Type B pancreatic cell (in vitro differentiated cells): ENCODE data around the gene AKTIP. TPM values are rescaled to one million over a fixed set of nuclear protein-coding genes. Genes with fewer than 3 reads are reported as not detected.
A peak's percentile ranks its signal among the peaks of the same experiment; 100 is the strongest.

Source experiments
- DNase-seq: peaks from one replicate; pipeline ENCODE4 v3.0.0; 2021; ENCODE audit warnings: mixed read lengths; ENCODE audit not compliant: unreplicated experiment; ENCODE audit errors: extremely low spot score
- H3K27ac Mint-ChIP-seq: 2 replicates; pipeline ENCODE4 v1.8.0; 2021; ENCODE audit warnings: mild to moderate bottlenecking, mixed read lengths
- H3K27me3 Mint-ChIP-seq: 2 replicates; pipeline ENCODE4 v1.8.0; 2021; ENCODE audit warnings: mixed read lengths
- H3K36me3 Mint-ChIP-seq: 2 replicates; pipeline ENCODE4 v1.8.0; 2021; ENCODE audit warnings: mixed read lengths
- H3K4me1 Mint-ChIP-seq: one replicate; pipeline ENCODE4 v1.8.0; 2021; ENCODE audit warnings: mixed read lengths; ENCODE audit not compliant: unreplicated experiment
- H3K4me3 Mint-ChIP-seq: 2 replicates; pipeline ENCODE4 v1.8.0; 2021; ENCODE audit warnings: mild to moderate bottlenecking, mixed read lengths
- H3K9me3 Mint-ChIP-seq: 2 replicates; pipeline ENCODE4 v1.8.0; 2021; ENCODE audit warnings: mixed read lengths
- total RNA-seq: library from RNA; stranded (reverse); gene quantifications from 2 replicates; pipeline ENCODE4 v1.2.1, GENCODE V29; 2021; ENCODE audit warnings: low replicate concordance
- TF ChIP-seq, protein P1 (sequence below): fragments of 200-600 bp; sonication (generic); conservative IDR thresholded peaks from 2 replicates; pipeline ENCODE4 v1.5.0; 2021; ENCODE audit warnings: antibody characterized with exemption, mild to moderate bottlenecking

Gene AKTIP
- total RNA-seq, 1 donor from 2014 or later: 35.4 TPM

DNA sequence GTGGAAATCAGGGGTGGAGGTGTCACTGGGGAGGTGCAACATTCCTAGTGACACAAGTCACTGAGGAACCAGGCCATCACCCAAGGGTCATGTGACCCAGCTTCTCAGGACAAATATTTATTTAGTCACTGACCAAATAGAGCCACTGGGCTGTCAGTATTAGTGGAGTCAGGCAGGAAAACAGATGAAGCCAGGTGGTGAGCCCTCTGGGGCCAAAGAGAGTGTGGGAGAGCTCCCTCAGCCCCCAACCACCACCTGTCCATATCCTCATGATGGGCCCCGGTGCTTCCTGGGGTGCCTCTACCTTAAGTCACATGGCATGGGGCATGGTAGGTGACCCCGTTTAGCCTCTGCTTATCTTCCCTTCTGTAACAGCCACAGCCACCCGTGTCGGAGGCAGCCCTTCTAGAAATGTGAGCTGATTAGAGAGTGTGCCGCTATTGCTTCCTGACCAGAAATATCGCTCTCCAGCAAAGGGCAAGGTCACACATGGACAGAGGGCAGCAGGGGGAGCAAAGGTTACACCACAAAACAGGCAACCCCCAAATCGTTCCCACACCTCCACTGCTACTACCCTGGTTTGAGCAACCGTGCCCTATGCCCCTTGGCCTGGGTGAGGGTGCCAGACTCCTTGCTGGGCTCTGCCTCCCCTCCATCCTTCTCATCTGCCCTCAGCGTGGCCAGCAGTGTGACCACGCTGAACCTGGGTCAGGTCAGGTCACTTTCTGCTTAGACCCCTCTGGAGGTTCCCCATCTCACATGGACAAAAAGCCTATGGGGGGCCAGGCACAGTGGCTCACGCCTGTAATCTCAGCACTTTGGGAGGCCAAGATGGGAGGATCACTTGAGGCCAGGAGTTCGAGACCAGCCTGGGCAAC is 8.6 kb upstream of the AKTIP start:
- no peak for DNase-seq
- TF ChIP-seq, protein P1, sequence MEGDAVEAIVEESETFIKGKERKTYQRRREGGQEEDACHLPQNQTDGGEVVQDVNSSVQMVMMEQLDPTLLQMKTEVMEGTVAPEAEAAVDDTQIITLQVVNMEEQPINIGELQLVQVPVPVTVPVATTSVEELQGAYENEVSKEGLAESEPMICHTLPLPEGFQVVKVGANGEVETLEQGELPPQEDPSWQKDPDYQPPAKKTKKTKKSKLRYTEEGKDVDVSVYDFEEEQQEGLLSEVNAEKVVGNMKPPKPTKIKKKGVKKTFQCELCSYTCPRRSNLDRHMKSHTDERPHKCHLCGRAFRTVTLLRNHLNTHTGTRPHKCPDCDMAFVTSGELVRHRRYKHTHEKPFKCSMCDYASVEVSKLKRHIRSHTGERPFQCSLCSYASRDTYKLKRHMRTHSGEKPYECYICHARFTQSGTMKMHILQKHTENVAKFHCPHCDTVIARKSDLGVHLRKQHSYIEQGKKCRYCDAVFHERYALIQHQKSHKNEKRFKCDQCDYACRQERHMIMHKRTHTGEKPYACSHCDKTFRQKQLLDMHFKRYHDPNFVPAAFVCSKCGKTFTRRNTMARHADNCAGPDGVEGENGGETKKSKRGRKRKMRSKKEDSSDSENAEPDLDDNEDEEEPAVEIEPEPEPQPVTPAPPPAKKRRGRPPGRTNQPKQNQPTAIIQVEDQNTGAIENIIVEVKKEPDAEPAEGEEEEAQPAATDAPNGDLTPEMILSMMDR: no peak
- peak overlapping the region; percentile 75 for H3K27ac Mint-ChIP-seq
- H3K27me3 Mint-ChIP-seq: no peaks in the 10 kb centered on the region
- no peaks in the 10 kb centered on the region for H3K36me3 Mint-ChIP-seq
- no peaks in the 10 kb centered on the region for H3K9me3 Mint-ChIP-seq
- H3K4me3 Mint-ChIP-seq: no peak overlapping the region
- H3K4me1 Mint-ChIP-seq: peaks cover 18% of the 10 kb centered on the region

DNA sequence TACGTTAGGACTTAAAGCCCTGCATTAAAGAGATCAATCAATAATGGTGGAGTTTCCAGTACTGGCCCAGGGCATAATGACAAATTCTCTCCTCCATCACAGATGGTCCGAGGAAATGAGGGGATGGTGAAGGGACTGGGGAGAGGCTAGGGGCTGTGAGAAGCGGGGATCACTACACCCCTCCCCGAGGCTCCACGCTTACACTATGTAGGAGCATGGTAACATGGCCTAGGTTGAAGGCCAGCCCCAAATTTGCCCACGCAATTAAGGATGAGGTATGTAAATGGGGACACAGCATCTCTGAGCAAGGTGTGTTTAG is 8.0 kb upstream of the AKTIP start:
- peaks cover 16% of the 10 kb centered on the region for H3K4me1 Mint-ChIP-seq
- peak overlapping the region; percentile 75 for H3K27ac Mint-ChIP-seq
- DNase-seq: no peak
- TF ChIP-seq, protein P1: no peak
- H3K36me3 Mint-ChIP-seq: no peaks in the 10 kb centered on the region
- H3K27me3 Mint-ChIP-seq: no peaks in the 10 kb centered on the region
- H3K9me3 Mint-ChIP-seq: no peaks in the 10 kb centered on the region
- H3K4me3 Mint-ChIP-seq: no peak overlapping the region

DNA sequence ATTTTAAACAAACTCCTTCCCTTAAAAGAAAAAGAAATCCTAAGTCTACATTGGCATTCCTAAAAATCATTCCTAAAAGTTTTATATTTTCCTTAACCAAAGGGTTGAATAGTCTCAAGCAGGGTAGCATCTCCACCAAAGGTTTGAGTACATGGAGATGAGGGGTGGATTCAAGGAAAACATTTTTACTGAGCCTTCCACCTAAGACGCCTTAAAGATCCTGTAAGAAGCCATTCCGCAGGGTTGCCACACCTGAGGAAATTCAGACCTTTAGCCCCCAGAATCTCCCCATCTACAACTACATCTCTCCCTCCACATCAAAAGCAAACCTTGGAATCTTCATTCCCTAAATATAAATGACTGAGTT is 7.7 kb upstream of the AKTIP start:
- TF ChIP-seq, protein P1: peak; percentile 43
- H3K4me3 Mint-ChIP-seq: no peak overlapping the region
- no peaks in the 10 kb centered on the region for H3K36me3 Mint-ChIP-seq
- no peak for DNase-seq
- peaks cover 13% of the 10 kb centered on the region for H3K4me1 Mint-ChIP-seq
- peak overlapping the region; percentile 75 for H3K27ac Mint-ChIP-seq
- no peaks in the 10 kb centered on the region for H3K27me3 Mint-ChIP-seq
- H3K9me3 Mint-ChIP-seq: no peaks in the 10 kb centered on the region

DNA sequence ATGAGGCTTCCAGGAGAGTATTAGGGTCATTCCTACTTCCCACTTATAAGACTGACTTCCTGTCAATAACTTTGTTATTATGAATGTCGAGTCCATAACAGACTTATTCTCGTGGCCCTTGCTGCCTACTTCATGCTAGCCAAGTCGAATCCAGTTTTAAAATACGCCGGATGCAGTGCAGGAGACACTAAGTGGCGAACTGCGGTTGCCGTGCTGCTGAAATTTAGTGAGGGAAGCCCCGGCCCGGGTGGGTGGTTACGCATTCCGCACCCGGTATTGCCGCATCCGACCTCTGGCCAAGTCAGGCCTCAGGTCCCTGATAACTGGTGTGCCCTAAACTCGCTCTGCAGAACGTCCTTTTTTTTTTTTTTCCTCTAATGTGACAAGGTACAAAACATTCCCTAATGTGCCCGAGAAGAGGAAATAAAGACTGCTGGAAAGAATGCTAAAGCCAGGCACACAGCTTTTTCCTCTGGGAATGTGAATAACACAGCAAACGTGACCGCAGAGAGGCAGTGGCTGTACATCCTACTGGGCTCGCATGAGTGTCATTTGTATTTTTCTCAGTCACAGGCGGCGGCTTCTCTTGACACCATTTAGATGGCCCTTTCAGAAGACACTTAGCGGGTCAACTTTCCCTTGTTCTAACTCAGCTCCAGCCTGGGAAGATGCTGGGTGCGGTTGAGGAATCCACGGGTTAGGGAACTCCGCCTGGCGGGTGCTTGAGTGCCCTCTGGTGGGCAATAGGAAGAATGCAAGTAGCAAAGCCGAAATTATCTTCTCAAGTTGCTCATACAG is 7.1 kb upstream of the AKTIP start:
- TF ChIP-seq, protein P1: peak; percentile 97
- H3K4me1 Mint-ChIP-seq: peaks cover 13% of the 10 kb centered on the region
- DNase-seq: no peak
- no peaks in the 10 kb centered on the region for H3K27me3 Mint-ChIP-seq
- no peaks in the 10 kb centered on the region for H3K9me3 Mint-ChIP-seq
- no peaks in the 10 kb centered on the region for H3K36me3 Mint-ChIP-seq
- H3K4me3 Mint-ChIP-seq: no peak overlapping the region
- peak overlapping the region; percentile 75 for H3K27ac Mint-ChIP-seq

DNA sequence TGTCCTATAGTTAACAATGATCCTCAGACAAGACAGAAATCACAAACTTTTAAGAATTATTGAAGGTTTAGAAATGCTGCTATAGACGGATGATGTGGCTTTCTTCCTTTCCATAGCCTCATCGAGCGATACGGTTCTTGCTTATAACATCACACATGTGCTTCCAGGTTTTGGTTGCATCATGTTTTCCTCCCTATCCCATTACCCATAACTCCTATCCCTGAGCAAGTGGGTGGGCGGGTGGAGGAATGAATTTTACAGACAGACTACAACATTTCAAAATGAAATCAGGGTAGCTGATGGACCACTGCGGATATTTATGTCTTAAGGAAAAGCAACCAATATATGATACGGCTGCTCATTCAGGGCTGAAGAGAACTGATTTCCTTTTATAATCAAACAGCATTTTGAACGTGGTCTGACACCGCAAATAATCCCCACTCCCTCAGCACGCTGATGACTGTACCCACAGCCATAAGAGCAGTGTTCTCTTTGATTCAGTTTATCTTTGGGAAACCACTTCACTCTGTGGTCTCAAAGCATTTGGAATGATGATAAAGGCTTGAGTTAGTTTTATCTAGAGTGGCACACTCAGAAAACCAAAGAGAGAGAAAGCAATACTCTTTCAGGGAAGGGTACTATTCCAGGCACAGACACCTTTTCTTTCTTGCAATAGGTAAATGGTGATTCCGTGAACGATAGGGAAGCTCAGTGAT is 4.6 kb upstream of the AKTIP start:
- Mint-ChIP-seq H3K27ac (no peak overlapping the region), H3K9me3 (no peaks in the 10 kb centered on the region), H3K4me3 (no peak overlapping the region), H3K36me3 (no peaks in the 10 kb centered on the region), H3K27me3 (peaks cover 3% of the 10 kb centered on the region), H3K4me1 (peaks cover 21% of the 10 kb centered on the region)
- TF ChIP-seq, protein P1: no peak
- DNase-seq: no peak
